Neural cell (in vitro differentiated cells): ENCODE data around the gene MYO5C. TPM values are rescaled to one million over a fixed set of nuclear protein-coding genes. Genes with fewer than 3 reads are reported as not detected.

Source experiments
- H2AFZ ChIP-seq: fragments of 200-600, 300-800 bp; sonication (generic), shearing (Covaris generic); 2 replicates; pipeline ENCODE4 v1.6.0; 2014; ENCODE audit warnings: low read depth, mild to moderate bottlenecking, antibody characterized with exemption, low read length, moderate library complexity
- H3F3A ChIP-seq: fragments of 200-600 bp; shearing (Covaris generic); 2 replicates; pipeline ENCODE4 v1.6.1; 2016; ENCODE audit warnings: mild to moderate bottlenecking, moderate library complexity, mixed read lengths, antibody characterized with exemption, low read length; ENCODE audit not compliant: insufficient read depth, poor library complexity, severe bottlenecking
- H3K27ac ChIP-seq: fragments of 200-600, 300-800 bp; sonication (generic), shearing (Covaris generic); 2 replicates; pipeline ENCODE4 v1.5.1; 2014; ENCODE audit warnings: mild to moderate bottlenecking, low read length, moderate library complexity
- H3K27me3 ChIP-seq: fragments of 300-800, 200-600 bp; sonication (generic), shearing (Covaris generic); 2 replicates; pipeline ENCODE4 v1.6.0; 2014; ENCODE audit warnings: mild to moderate bottlenecking, low read depth, low read length, moderate library complexity; ENCODE audit not compliant: insufficient read depth
- H3K36me3 ChIP-seq: fragments of 300-800, 200-600 bp; sonication (generic), shearing (Covaris generic); 2 replicates; pipeline ENCODE4 v1.5.1; 2014; ENCODE audit warnings: mild to moderate bottlenecking, antibody characterized with exemption, low read length, moderate library complexity; ENCODE audit not compliant: insufficient read depth
- H3K4me2 ChIP-seq: fragments of 300-800, 200-600 bp; sonication (generic), shearing (Covaris generic); 2 replicates; pipeline ENCODE4 v1.6.0; 2014; ENCODE audit warnings: mild to moderate bottlenecking, low read length
- H3K4me3 ChIP-seq: fragments of 300-800, 200-600 bp; sonication (generic), shearing (Covaris generic); 2 replicates; pipeline ENCODE4 v1.5.1; 2014; ENCODE audit warnings: mild to moderate bottlenecking, low read length, moderate library complexity
- H3K79me2 ChIP-seq: fragments of 200-600 bp; shearing (Covaris generic); replicated peaks from 2 replicates; pipeline ENCODE4 v1.6.0; 2014; ENCODE audit warnings: mild to moderate bottlenecking, low read length, moderate library complexity; ENCODE audit not compliant: insufficient read depth
- H3K9ac ChIP-seq: fragments of 300-800, 200-600 bp; sonication (generic), shearing (Covaris generic); 2 replicates; pipeline ENCODE4 v1.6.1; 2016; ENCODE audit warnings: mild to moderate bottlenecking, low read length, mixed read lengths
- H3K9me2 ChIP-seq: fragments of 200-600 bp; shearing (Covaris generic); 2 replicates; pipeline ENCODE4 v1.6.1; 2016; ENCODE audit warnings: mild to moderate bottlenecking, low read length, mixed read lengths; ENCODE audit not compliant: insufficient read depth
- H3K9me3 ChIP-seq: fragments of 200-600, 300-800 bp; sonication (generic), shearing (Covaris generic); 2 replicates; pipeline ENCODE4 v1.6.1; 2016; ENCODE audit warnings: mild to moderate bottlenecking, mixed run types, low read length, moderate library complexity, mixed read lengths
- H4K20me1 ChIP-seq: fragments of 200-600 bp; shearing (Covaris generic); 2 replicates; pipeline ENCODE4 v1.6.1; 2016; ENCODE audit warnings: mild to moderate bottlenecking, mixed run types; ENCODE audit not compliant: insufficient read depth
- EP300 ChIP-seq: fragments of 450-650 bp; conservative IDR thresholded peaks from 2 replicates; pipeline ENCODE4 v1.6.1; 2014; ENCODE audit warnings: antibody characterized with exemption, mild to moderate bottlenecking, moderate library complexity; ENCODE audit not compliant: poor library complexity, severe bottlenecking
- EZH2 ChIP-seq: fragments of 200-600, 300-800 bp; shearing (Covaris generic), sonication (generic); IDR thresholded peaks from 2 replicates; pipeline ENCODE4 v1.6.1; 2014; ENCODE audit warnings: antibody characterized with exemption, low read length, borderline replicate concordance, mild to moderate bottlenecking; ENCODE audit not compliant: insufficient read depth, poor library complexity, severe bottlenecking
- MXI1 ChIP-seq: fragments of 450-650 bp; conservative IDR thresholded peaks from 2 replicates; pipeline ENCODE4 v1.6.1; 2014; ENCODE audit warnings: antibody characterized with exemption, mild to moderate bottlenecking; ENCODE audit not compliant: poor library complexity, severe bottlenecking
- POLR2AphosphoS5 ChIP-seq: IDR thresholded peaks from 2 replicates; pipeline ENCODE4 v1.6.1; 2012
- RAD21 ChIP-seq: fragments of 450-650 bp; conservative IDR thresholded peaks from 2 replicates; pipeline ENCODE4 v1.6.1; 2014; ENCODE audit warnings: antibody characterized with exemption, mild to moderate bottlenecking, moderate library complexity
- SMC3 ChIP-seq: fragments of 450-650 bp; conservative IDR thresholded peaks from 2 replicates; pipeline ENCODE4 v1.6.1; 2014; ENCODE audit warnings: antibody characterized with exemption, mild to moderate bottlenecking, moderate library complexity; ENCODE audit not compliant: poor library complexity
- TAF1 ChIP-seq: IDR thresholded peaks from 2 replicates; pipeline ENCODE4 v1.6.1; 2012; ENCODE audit warnings: low read depth
- polyA plus RNA-seq: library from polyadenylated mRNA; depleted of rRNA; stranded (reverse); fragments of >200 nt; gene quantifications from 2 replicates; pipeline ENCODE4 v1.2.3, GENCODE V29; 2014
- TF ChIP-seq, protein P1 (sequence below): IDR thresholded peaks from 2 replicates; pipeline ENCODE4 v1.6.1; 2012; ENCODE audit warnings: borderline replicate concordance
- TF ChIP-seq, protein P2 (sequence below): fragments of 450-650 bp; IDR thresholded peaks from 2 replicates; pipeline ENCODE4 v1.5.1; 2014; ENCODE audit warnings: antibody characterized with exemption, mild to moderate bottlenecking, moderate library complexity; ENCODE audit not compliant: poor library complexity, severe bottlenecking

The MYO5C gene
- polyA plus RNA-seq, 1 donor from 2014 or later: 0.77 TPM

DNA sequence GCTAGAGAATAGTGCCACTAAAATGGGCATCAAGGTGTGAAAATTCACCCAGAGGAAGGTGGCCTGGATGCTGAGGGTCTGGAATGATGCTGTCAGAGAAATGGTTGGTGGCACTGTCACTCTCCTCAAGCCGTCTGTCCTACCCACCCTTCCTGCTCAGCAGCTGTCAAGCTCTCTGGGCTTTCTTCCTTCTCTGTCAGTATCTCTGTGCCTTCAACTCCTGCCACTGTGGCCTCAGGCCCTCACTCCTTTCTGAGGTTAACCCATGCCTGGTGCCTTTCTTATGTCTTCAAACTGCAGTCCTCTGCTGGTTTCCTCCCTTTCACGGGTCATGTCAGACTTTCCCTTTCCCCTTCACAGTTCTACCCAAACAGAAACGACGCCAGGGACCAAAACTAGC, 4.4 kb downstream of the MYO5C start:
- Histone ChIP-seq H3K36me3 (no peaks in the 10 kb centered on the region), H3K4me3 (no peak overlapping the region), H3K27me3 (peaks cover 16% of the 10 kb centered on the region), H3K9ac (no peak overlapping the region), H3K27ac (no peak overlapping the region), H4K20me1 (no peaks in the 10 kb centered on the region), H3F3A (no peaks in the 10 kb centered on the region), H3K79me2 (no peaks in the 10 kb centered on the region), H3K9me2 (no peaks in the 10 kb centered on the region), H3K4me2 (no peak overlapping the region), H3K9me3 (no peaks in the 10 kb centered on the region), H2AFZ (no peak overlapping the region)
- TF ChIP-seq, protein P1, sequence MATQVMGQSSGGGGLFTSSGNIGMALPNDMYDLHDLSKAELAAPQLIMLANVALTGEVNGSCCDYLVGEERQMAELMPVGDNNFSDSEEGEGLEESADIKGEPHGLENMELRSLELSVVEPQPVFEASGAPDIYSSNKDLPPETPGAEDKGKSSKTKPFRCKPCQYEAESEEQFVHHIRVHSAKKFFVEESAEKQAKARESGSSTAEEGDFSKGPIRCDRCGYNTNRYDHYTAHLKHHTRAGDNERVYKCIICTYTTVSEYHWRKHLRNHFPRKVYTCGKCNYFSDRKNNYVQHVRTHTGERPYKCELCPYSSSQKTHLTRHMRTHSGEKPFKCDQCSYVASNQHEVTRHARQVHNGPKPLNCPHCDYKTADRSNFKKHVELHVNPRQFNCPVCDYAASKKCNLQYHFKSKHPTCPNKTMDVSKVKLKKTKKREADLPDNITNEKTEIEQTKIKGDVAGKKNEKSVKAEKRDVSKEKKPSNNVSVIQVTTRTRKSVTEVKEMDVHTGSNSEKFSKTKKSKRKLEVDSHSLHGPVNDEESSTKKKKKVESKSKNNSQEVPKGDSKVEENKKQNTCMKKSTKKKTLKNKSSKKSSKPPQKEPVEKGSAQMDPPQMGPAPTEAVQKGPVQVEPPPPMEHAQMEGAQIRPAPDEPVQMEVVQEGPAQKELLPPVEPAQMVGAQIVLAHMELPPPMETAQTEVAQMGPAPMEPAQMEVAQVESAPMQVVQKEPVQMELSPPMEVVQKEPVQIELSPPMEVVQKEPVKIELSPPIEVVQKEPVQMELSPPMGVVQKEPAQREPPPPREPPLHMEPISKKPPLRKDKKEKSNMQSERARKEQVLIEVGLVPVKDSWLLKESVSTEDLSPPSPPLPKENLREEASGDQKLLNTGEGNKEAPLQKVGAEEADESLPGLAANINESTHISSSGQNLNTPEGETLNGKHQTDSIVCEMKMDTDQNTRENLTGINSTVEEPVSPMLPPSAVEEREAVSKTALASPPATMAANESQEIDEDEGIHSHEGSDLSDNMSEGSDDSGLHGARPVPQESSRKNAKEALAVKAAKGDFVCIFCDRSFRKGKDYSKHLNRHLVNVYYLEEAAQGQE: no peak
- TF ChIP-seq, protein P2, sequence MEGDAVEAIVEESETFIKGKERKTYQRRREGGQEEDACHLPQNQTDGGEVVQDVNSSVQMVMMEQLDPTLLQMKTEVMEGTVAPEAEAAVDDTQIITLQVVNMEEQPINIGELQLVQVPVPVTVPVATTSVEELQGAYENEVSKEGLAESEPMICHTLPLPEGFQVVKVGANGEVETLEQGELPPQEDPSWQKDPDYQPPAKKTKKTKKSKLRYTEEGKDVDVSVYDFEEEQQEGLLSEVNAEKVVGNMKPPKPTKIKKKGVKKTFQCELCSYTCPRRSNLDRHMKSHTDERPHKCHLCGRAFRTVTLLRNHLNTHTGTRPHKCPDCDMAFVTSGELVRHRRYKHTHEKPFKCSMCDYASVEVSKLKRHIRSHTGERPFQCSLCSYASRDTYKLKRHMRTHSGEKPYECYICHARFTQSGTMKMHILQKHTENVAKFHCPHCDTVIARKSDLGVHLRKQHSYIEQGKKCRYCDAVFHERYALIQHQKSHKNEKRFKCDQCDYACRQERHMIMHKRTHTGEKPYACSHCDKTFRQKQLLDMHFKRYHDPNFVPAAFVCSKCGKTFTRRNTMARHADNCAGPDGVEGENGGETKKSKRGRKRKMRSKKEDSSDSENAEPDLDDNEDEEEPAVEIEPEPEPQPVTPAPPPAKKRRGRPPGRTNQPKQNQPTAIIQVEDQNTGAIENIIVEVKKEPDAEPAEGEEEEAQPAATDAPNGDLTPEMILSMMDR: no peak
- no peak for TF ChIP-seq TAF1

DNA sequence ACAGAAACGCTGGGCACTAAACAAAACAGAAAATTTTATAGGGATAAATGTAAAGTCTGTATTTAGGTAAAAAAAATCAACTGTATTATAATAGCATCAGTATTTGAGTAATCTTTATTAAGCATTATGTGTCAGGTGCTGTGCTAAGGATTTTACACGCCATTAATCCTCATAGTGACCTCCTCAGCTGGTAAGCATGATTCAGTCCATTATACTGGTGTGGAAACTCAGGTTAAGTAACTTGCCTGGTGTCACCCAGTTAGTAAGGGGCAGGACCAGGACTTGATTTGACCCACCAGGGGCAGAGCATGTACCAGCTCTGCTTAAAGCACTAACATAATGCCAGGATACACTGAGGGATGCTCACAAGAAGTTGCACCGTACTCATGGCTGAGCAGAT, 4.8 kb downstream of the MYO5C start:
- Histone ChIP-seq H3K27me3 (peaks cover 12% of the 10 kb centered on the region), H3K9me2 (no peaks in the 10 kb centered on the region), H3K4me3 (no peak overlapping the region), H4K20me1 (no peaks in the 10 kb centered on the region), H3K9me3 (no peaks in the 10 kb centered on the region), H3K79me2 (no peaks in the 10 kb centered on the region), H3K9ac (no peak overlapping the region), H3K4me2 (no peak overlapping the region), H3K27ac (no peak overlapping the region), H3K36me3 (no peaks in the 10 kb centered on the region), H3F3A (no peaks in the 10 kb centered on the region), H2AFZ (no peak overlapping the region)
- TF ChIP-seq POLR2AphosphoS5 (no peak), MXI1 (no peak), EP300 (no peak), SMC3 (no peak), EZH2 (no peak), RAD21 (no peak), TAF1 (no peak)
- TF ChIP-seq, protein P2: no peak
- TF ChIP-seq, protein P1: no peak
